Activated CD4-positive, alpha-beta T cell treated with anti-CD3 and anti-CD28 coated beads, Interleukin-2, Interleukin-4, amounts not matched to agents 100 ng/mL and 50 ng/mL, durations not matched to agents 16 hours and 8 hours (primary cell): ENCODE measurements around the gene OSBPL10.
"Not testable (repeated sequence)": the region's sequence is repeated elsewhere in the genome, so short reads cannot be mapped to it uniquely, and the experiment has no call there.

ENCODE experiments used
- DNase-seq: peaks from one replicate; pipeline ENCODE4 v3.0.0-alpha.2; 2020; ENCODE audit warnings: low spot score

The OSBPL10 gene

GRCh38 chr3:31981206-31982181, at the start of gene OSBPL10, which contains the start of gene ZNF860:
Gene OSBPL10 (minus strand): TSS chr3:31981262. CDS start chr3:31981179, 83 bp downstream.
Gene ZNF860 (plus strand): TSS chr3:31981750. CDS start chr3:31989080, 7,330 bp downstream.
- DNase-seq, result peak; percentile 36

GRCh38 chr3:32026593-32026992, 45.5 kb upstream of the OSBPL10 start:
- DNase-seq, result no peak

- no peak for DNase-seq
Observed at GRCh38 chr3:32022947-32023346, 41.9 kb upstream of the OSBPL10 start.

- no peak for DNase-seq
Observed at GRCh38 chr3:32021748-32022147, 40.7 kb upstream of the OSBPL10 start.

- no peak for DNase-seq
Observed at GRCh38 chr3:32021155-32021554, 40.1 kb upstream of the OSBPL10 start.

- peak; percentile 16 for DNase-seq
Observed at GRCh38 chr3:32018757-32019564, 37.9 kb upstream of the OSBPL10 start.

- no peak for DNase-seq
Observed at GRCh38 chr3:32017286-32017685, 36.2 kb upstream of the OSBPL10 start.

GRCh38 chr3:32015638-32016037, 34.6 kb upstream of the OSBPL10 start:
- DNase-seq, result not testable (repeated sequence)

GRCh38 chr3:32010699-32011098, 29.6 kb upstream of the OSBPL10 start:
- DNase-seq, result not testable (repeated sequence)

- no peak for DNase-seq
Observed at GRCh38 chr3:32009957-32010356, 28.9 kb upstream of the OSBPL10 start.

- no peak for DNase-seq
Observed at GRCh38 chr3:32009101-32009500, 28.0 kb upstream of the OSBPL10 start.

- DNase-seq, result no peak
Observed at GRCh38 chr3:32004113-32004765, 23.2 kb upstream of the OSBPL10 start.

GRCh38 chr3:32003380-32003779, 22.3 kb upstream of the OSBPL10 start:
- DNase-seq, result no peak

GRCh38 chr3:32002561-32003368, 21.7 kb upstream of the OSBPL10 start:
- no peak for DNase-seq

GRCh38 chr3:32000877-32001276, 19.8 kb upstream of the OSBPL10 start:
- no peak for DNase-seq

- no peak for DNase-seq
Observed at GRCh38 chr3:31999907-32000439, 18.9 kb upstream of the OSBPL10 start.

- no peak for DNase-seq
Observed at GRCh38 chr3:31997500-31997899, 16.4 kb upstream of the OSBPL10 start.

GRCh38 chr3:31996195-31996594, 15.1 kb upstream of the OSBPL10 start:
- DNase-seq, result peak; percentile 31

- not testable (repeated sequence) for DNase-seq
Observed at GRCh38 chr3:31995026-31995425, 14.0 kb upstream of the OSBPL10 start.

- DNase-seq, result no peak
Observed at GRCh38 chr3:31993843-31994242, 12.8 kb upstream of the OSBPL10 start.

- DNase-seq, result not testable (repeated sequence)
Observed at GRCh38 chr3:31992995-31993394, 11.9 kb upstream of the OSBPL10 start.
